HepG2 (cell line): ENCODE results near the gene LRRC45. TPM values are rescaled to one million over a fixed set of nuclear protein-coding genes. Genes with fewer than 3 reads are reported as not detected.

Experiments
- ARNT2 ChIP-seq: sonication (generic); formaldehyde crosslinking; IDR thresholded peaks from 2 replicates; pipeline ENCODE4 v1.8.0; 2022; ENCODE audit warnings: mild to moderate bottlenecking, low read depth, missing genetic modification reagents, moderate library complexity
- GABPB1 ChIP-seq: IDR thresholded peaks from 2 replicates; pipeline ENCODE4 v1.6.1; 2016; ENCODE audit warnings: mild to moderate bottlenecking, missing genetic modification reagents, moderate library complexity, missing compliant biosample characterization
- GTF2F1 ChIP-seq: fragments of 150-350 bp; IDR thresholded peaks from 2 replicates; pipeline ENCODE4 v1.6.1; 2014; ENCODE audit warnings: low read length
- ISL2 ChIP-seq: sonication (generic); formaldehyde crosslinking; IDR thresholded peaks from 2 replicates; pipeline ENCODE4 v1.5.0; 2020; ENCODE audit warnings: missing genetic modification reagents
- KAT8 ChIP-seq: IDR thresholded peaks from 2 replicates; pipeline ENCODE4 v1.6.1; 2016; ENCODE audit warnings: missing genetic modification reagents, missing compliant biosample characterization
- KLF16 ChIP-seq, 2 experiments: sonication (generic) in 1 of 2; formaldehyde crosslinking in 1 of 2; IDR thresholded peaks; 2 replicates each; pipeline versions ENCODE4 v1.6.1 to v1.8.0; 2016 to 2023; ENCODE audit warnings: missing genetic modification reagents in 2 of 2, missing compliant biosample characterization in 1 of 2
- KLF9 ChIP-seq: IDR thresholded peaks from 2 replicates; pipeline ENCODE4 v1.6.1; 2016; ENCODE audit warnings: low read depth
- MED1 ChIP-seq: sonication (generic); formaldehyde crosslinking; IDR thresholded peaks from 2 replicates; pipeline ENCODE4 v1.4.0; 2020; ENCODE audit warnings: missing genetic modification reagents
- POLR2AphosphoS2 ChIP-seq: IDR thresholded peaks from 2 replicates; pipeline ENCODE4 v1.6.1; 2011; ENCODE audit warnings: low read depth, low read length, improper control_type of control experiment
- SETDB1 ChIP-seq: sonication (generic); formaldehyde crosslinking; IDR thresholded peaks from 2 replicates; pipeline ENCODE4 v1.5.1; 2020; ENCODE audit warnings: missing genetic modification reagents, mild to moderate bottlenecking, borderline replicate concordance
- STAG1 ChIP-seq: sonication (generic); formaldehyde crosslinking; IDR thresholded peaks from 2 replicates; pipeline ENCODE4 v1.4.0; 2020; ENCODE audit warnings: missing genetic modification reagents
- TRIM22 ChIP-seq: fragments of 450-650 bp; IDR thresholded peaks from 2 replicates; pipeline ENCODE4 v1.6.1; 2017
- ZC3H13 ChIP-seq: sonication (generic); formaldehyde crosslinking; IDR thresholded peaks from 2 replicates; pipeline ENCODE4 v1.8.1; 2023; ENCODE audit warnings: mild to moderate bottlenecking, missing genetic modification reagents, moderate library complexity
- ZIK1 ChIP-seq: sonication (generic); formaldehyde crosslinking; IDR thresholded peaks from 2 replicates; pipeline ENCODE4 v1.5.0; 2020; ENCODE audit warnings: mild to moderate bottlenecking, low read depth, missing genetic modification reagents, borderline replicate concordance
- ZNF160 ChIP-seq: sonication (generic); formaldehyde crosslinking; IDR thresholded peaks from 2 replicates; pipeline ENCODE4 v1.8.0; 2022; ENCODE audit warnings: mild to moderate bottlenecking, inconsistent platforms, missing genetic modification reagents
- ZNF329 ChIP-seq: sonication (generic); formaldehyde crosslinking; IDR thresholded peaks from 2 replicates; pipeline ENCODE4 v1.9.0; 2021; ENCODE audit warnings: low read depth, mild to moderate bottlenecking, missing genetic modification reagents
- ZNF362 ChIP-seq: sonication (generic); formaldehyde crosslinking; IDR thresholded peaks from 2 replicates; pipeline ENCODE4 v1.4.0; 2020; ENCODE audit warnings: missing genetic modification reagents, mild to moderate bottlenecking, borderline replicate concordance
- ZNF510 ChIP-seq: sonication (generic); formaldehyde crosslinking; IDR thresholded peaks from 2 replicates; pipeline ENCODE4 v1.4.0; 2020; ENCODE audit warnings: low read depth, mild to moderate bottlenecking, missing genetic modification reagents
- ZNF556 ChIP-seq: sonication (generic); formaldehyde crosslinking; IDR thresholded peaks from 2 replicates; pipeline ENCODE4 v1.4.0; 2020; ENCODE audit warnings: mild to moderate bottlenecking, missing genetic modification reagents, borderline replicate concordance
- ZNF652 ChIP-seq: IDR thresholded peaks from 2 replicates; pipeline ENCODE4 v1.6.1; 2016; ENCODE audit warnings: low read depth, borderline replicate concordance
- ZNF724P ChIP-seq: sonication (generic); formaldehyde crosslinking; IDR thresholded peaks from 2 replicates; pipeline ENCODE4 v1.8.0; 2022; ENCODE audit warnings: missing genetic modification reagents, borderline replicate concordance
- ZNF737 ChIP-seq: sonication (generic); formaldehyde crosslinking; IDR thresholded peaks from 2 replicates; pipeline ENCODE4 v1.5.0; 2020; ENCODE audit warnings: missing genetic modification reagents, mild to moderate bottlenecking, borderline replicate concordance
- polyA plus RNA-seq, 8 experiments: library from polyadenylated mRNA; depleted of rRNA in 3 of 8; stranded (reverse) in 7 of 8; unstranded in 1 of 8; fragments of >200 nt; fragmentation: Illumina TruSeq in 4 of 8; extraction: Trizol in 4 of 8; gene quantifications; 2 replicates each; pipeline versions ENCODE4 v1.2.1 to v1.2.3, GENCODE V29; 2011 to 2016; ENCODE audit warnings: low read depth in 4 of 8, missing spikeins in 1 of 8, mixed read lengths in 1 of 8; ENCODE audit not compliant: insufficient read depth in 1 of 8
- total RNA-seq, 5 experiments: library from RNA; depleted of rRNA; stranded (reverse); fragments of >200 nt; fragmentation: Illumina TruSeq; extraction: Trizol; gene quantifications; 2 replicates each; pipeline ENCODE4 v1.2.3, GENCODE V29; 2016; ENCODE audit warnings: low read depth in 1 of 5
- TF ChIP-seq, protein P1 (sequence below): sonication (generic); formaldehyde crosslinking; IDR thresholded peaks from 2 replicates; pipeline ENCODE4 v1.4.0; 2020; ENCODE audit warnings: missing genetic modification reagents
- TF ChIP-seq, protein P2 (sequence below): sonication (generic); formaldehyde crosslinking; IDR thresholded peaks from 2 replicates; pipeline ENCODE4 v1.5.0; 2020; ENCODE audit warnings: mild to moderate bottlenecking, missing genetic modification reagents, moderate library complexity

The LRRC45 gene
- total and polyA plus RNA-seq, 2 of the 13 experiments (the other 11 are each of a cell fraction or from before 2014, with no cell fraction given): 11.6 to 48.1 TPM

DNA sequence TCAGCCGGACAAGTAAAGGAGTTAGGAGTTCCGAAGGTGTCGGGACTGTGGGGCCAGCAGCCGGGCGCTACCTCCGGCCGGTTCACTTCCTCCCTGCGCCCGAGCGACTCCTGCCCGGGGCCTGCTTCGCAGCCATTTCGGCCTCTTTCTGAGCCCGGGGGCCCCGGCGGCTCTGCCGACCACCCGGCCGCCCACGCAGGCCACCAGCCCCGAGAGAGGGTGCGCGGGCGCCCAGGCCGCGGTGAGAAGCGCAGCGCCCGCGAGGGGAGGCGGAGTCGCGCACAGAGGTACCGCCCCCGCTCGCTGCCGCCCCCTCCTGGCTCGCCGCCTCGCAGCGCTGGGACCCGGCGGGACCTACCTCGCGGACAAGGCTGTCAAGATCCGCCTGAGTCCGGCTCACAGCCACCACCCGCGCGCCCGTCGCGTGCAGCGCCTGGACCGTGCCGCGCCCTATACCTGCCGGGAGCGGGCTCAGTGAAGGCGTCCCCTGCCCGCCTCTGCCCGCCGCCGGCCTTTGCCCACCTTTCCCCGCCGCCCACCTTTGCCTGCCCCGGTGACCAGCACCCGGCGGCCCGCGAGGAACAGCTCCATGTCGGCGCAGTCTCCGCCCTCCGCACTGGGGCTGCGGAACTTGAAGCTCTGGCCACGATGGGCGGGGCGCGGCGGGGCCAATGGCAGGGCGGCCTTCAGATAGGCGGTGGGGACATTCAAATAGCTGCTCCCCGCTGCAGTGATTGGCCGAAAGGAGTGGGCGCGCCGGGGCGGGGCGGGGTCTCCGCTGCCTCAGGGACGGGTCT, 14.2 kb downstream of the LRRC45 start, which contains the start of gene DCXR (continued):
- TF ChIP-seq, protein P1, sequence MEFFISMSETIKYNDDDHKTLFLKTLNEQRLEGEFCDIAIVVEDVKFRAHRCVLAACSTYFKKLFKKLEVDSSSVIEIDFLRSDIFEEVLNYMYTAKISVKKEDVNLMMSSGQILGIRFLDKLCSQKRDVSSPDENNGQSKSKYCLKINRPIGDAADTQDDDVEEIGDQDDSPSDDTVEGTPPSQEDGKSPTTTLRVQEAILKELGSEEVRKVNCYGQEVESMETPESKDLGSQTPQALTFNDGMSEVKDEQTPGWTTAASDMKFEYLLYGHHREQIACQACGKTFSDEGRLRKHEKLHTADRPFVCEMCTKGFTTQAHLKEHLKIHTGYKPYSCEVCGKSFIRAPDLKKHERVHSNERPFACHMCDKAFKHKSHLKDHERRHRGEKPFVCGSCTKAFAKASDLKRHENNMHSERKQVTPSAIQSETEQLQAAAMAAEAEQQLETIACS: peak; percentile 82
- TF ChIP-seq ZIK1 (CRISPR knock-in tag) (peak; percentile 93), ZC3H13 (CRISPR knock-in tag) (no peak; the same call in 1 of the 2 replicates), TRIM22 (no peak), MED1 (CRISPR knock-in tag) (peak; percentile 65; the same call in 1 of the 2 replicates), KAT8 (CRISPR knock-in tag) (peak; percentile 82), ISL2 (no peak; the same call in 1 of the 2 replicates), ZNF362 (CRISPR knock-in tag) (no peak), ARNT2 (CRISPR knock-in tag) (peak; percentile 98), GTF2F1 (no peak), ZNF556 (CRISPR knock-in tag) (peak; percentile 90), ZNF329 (CRISPR knock-in tag) (no peak), ZNF737 (CRISPR knock-in tag) (no peak), GABPB1 (CRISPR knock-in tag) (peak; percentile 84), ZNF160 (CRISPR knock-in tag) (0 out of 2 replicates have a peak, but pooled peaks have one; percentile 80), ZNF652 (no peak), ZNF724P (CRISPR knock-in tag) (peak; percentile 90; the same call in 1 of the 2 replicates), SETDB1 (CRISPR knock-in tag) (no peak), POLR2AphosphoS2 (no peak), KLF9 (CRISPR knock-in tag) (peak; percentile 91; the same call in 1 of the 2 replicates), KLF16 (CRISPR knock-in tag; IDR thresholded peaks at IDR 0.05) (peak in 1 of 2 experiments; percentile 88; a peak in 2 of 4 replicates), ZNF510 (CRISPR knock-in tag) (peak; percentile 86; the same call in 1 of the 2 replicates), STAG1 (CRISPR knock-in tag) (peak; percentile 68)
- TF ChIP-seq, protein P2, sequence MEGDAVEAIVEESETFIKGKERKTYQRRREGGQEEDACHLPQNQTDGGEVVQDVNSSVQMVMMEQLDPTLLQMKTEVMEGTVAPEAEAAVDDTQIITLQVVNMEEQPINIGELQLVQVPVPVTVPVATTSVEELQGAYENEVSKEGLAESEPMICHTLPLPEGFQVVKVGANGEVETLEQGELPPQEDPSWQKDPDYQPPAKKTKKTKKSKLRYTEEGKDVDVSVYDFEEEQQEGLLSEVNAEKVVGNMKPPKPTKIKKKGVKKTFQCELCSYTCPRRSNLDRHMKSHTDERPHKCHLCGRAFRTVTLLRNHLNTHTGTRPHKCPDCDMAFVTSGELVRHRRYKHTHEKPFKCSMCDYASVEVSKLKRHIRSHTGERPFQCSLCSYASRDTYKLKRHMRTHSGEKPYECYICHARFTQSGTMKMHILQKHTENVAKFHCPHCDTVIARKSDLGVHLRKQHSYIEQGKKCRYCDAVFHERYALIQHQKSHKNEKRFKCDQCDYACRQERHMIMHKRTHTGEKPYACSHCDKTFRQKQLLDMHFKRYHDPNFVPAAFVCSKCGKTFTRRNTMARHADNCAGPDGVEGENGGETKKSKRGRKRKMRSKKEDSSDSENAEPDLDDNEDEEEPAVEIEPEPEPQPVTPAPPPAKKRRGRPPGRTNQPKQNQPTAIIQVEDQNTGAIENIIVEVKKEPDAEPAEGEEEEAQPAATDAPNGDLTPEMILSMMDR (CRISPR knock-in tag): peak; percentile 92
